HepG2 (cell line): Measurements from ENCODE around the gene ECM1. TPM values are rescaled to one million over a fixed set of nuclear protein-coding genes. Genes with fewer than 3 reads are reported as not detected.

Experiments used
- ADNP ChIP-seq: sonication (generic); formaldehyde crosslinking; IDR thresholded peaks from 2 replicates; pipeline ENCODE4 v1.4.0; 2020; ENCODE audit warnings: missing genetic modification reagents
- CREB1 ChIP-seq, 2 experiments: fragments of 450-650 bp in 1 of 2; IDR thresholded peaks; 2 replicates each; pipeline ENCODE4 v1.6.1; 2016 to 2017; ENCODE audit warnings: control low read depth in 1 of 2, mild to moderate bottlenecking in 1 of 2, missing compliant biosample characterization in 1 of 2, missing genetic modification characterization in 1 of 2
- FLYWCH1 ChIP-seq: sonication (generic); formaldehyde crosslinking; IDR thresholded peaks from 2 replicates; pipeline ENCODE4 v1.8.1; 2023; ENCODE audit warnings: mild to moderate bottlenecking, missing genetic modification reagents
- HNRNPK ChIP-seq: fragments of 200-400 bp; formaldehyde crosslinking; IDR thresholded peaks from 2 replicates; pipeline ENCODE4 v1.6.1; 2018; ENCODE audit warnings: low read length, low read depth, moderate library complexity, mild to moderate bottlenecking; ENCODE audit not compliant: poor library complexity, severe bottlenecking
- NFIB ChIP-seq: sonication (generic); formaldehyde crosslinking; IDR thresholded peaks from 2 replicates; pipeline ENCODE4 v1.9.0; 2021; ENCODE audit warnings: missing genetic modification reagents, mild to moderate bottlenecking, borderline replicate concordance
- SATB2 ChIP-seq: sonication (generic); formaldehyde crosslinking; IDR thresholded peaks from 2 replicates; pipeline ENCODE4 v1.5.0; 2020; ENCODE audit warnings: missing genetic modification reagents
- XBP1 ChIP-seq: sonication (generic); formaldehyde crosslinking; IDR thresholded peaks from 2 replicates; pipeline ENCODE4 v1.5.0; 2020; ENCODE audit warnings: missing genetic modification reagents
- ZBTB10 ChIP-seq: sonication (generic); formaldehyde crosslinking; IDR thresholded peaks from 2 replicates; pipeline ENCODE4 v1.4.0; 2020; ENCODE audit warnings: missing genetic modification reagents, borderline replicate concordance
- ZBTB8A ChIP-seq: sonication (generic); formaldehyde crosslinking; IDR thresholded peaks from 2 replicates; pipeline ENCODE4 v1.4.0; 2020; ENCODE audit warnings: mild to moderate bottlenecking, low read depth, missing genetic modification reagents, borderline replicate concordance
- polyA plus RNA-seq, 8 experiments: library from polyadenylated mRNA; depleted of rRNA in 3 of 8; stranded (reverse) in 7 of 8; unstranded in 1 of 8; fragments of >200 nt; fragmentation: Illumina TruSeq in 4 of 8; extraction: Trizol in 4 of 8; gene quantifications; 2 replicates each; pipeline versions ENCODE4 v1.2.1 to v1.2.3, GENCODE V29; 2011 to 2016; ENCODE audit warnings: low read depth in 4 of 8, missing spikeins in 1 of 8, mixed read lengths in 1 of 8; ENCODE audit not compliant: insufficient read depth in 1 of 8
- total RNA-seq, 5 experiments: library from RNA; depleted of rRNA; stranded (reverse); fragments of >200 nt; fragmentation: Illumina TruSeq; extraction: Trizol; gene quantifications; 2 replicates each; pipeline ENCODE4 v1.2.3, GENCODE V29; 2016; ENCODE audit warnings: low read depth in 1 of 5
- TF ChIP-seq, protein P1 (sequence below): sonication (generic); formaldehyde crosslinking; IDR thresholded peaks from 2 replicates; pipeline ENCODE4 v1.8.0; 2022; ENCODE audit warnings: mild to moderate bottlenecking, missing genetic modification reagents, moderate library complexity
- TF ChIP-seq, protein P2 (sequence below): sonication (generic); formaldehyde crosslinking; IDR thresholded peaks from 2 replicates; pipeline ENCODE4 v1.4.0; 2020; ENCODE audit warnings: missing genetic modification reagents
- TF ChIP-seq, protein P3 (sequence below): sonication (generic); formaldehyde crosslinking; IDR thresholded peaks from 2 replicates; pipeline ENCODE4 v1.5.1; 2020; ENCODE audit warnings: missing genetic modification reagents, mild to moderate bottlenecking, borderline replicate concordance

ECM1 gene
- total and polyA plus RNA-seq, 2 of the 13 experiments (the other 11 are each of a cell fraction or from before 2014, with no cell fraction given): 0.42 to 1.0 TPM

- TF ChIP-seq, protein P1, sequence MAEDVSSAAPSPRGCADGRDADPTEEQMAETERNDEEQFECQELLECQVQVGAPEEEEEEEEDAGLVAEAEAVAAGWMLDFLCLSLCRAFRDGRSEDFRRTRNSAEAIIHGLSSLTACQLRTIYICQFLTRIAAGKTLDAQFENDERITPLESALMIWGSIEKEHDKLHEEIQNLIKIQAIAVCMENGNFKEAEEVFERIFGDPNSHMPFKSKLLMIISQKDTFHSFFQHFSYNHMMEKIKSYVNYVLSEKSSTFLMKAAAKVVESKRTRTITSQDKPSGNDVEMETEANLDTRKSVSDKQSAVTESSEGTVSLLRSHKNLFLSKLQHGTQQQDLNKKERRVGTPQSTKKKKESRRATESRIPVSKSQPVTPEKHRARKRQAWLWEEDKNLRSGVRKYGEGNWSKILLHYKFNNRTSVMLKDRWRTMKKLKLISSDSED: no peak
- TF ChIP-seq XBP1 (CRISPR knock-in tag) (no peak), HNRNPK (no peak), ZBTB10 (CRISPR knock-in tag) (no peak), CREB1 (IDR thresholded peaks at IDR 0.05) (no peak), CREB1 (CRISPR knock-in tag; IDR thresholded peaks at IDR 0.05) (no peak), ZBTB8A (CRISPR knock-in tag) (no peak), FLYWCH1 (no peak), SATB2 (CRISPR knock-in tag) (no peak), NFIB (CRISPR knock-in tag) (no peak), ADNP (0 out of 2 replicates have a peak, but pooled peaks have one; percentile 28)
- TF ChIP-seq, protein P2, sequence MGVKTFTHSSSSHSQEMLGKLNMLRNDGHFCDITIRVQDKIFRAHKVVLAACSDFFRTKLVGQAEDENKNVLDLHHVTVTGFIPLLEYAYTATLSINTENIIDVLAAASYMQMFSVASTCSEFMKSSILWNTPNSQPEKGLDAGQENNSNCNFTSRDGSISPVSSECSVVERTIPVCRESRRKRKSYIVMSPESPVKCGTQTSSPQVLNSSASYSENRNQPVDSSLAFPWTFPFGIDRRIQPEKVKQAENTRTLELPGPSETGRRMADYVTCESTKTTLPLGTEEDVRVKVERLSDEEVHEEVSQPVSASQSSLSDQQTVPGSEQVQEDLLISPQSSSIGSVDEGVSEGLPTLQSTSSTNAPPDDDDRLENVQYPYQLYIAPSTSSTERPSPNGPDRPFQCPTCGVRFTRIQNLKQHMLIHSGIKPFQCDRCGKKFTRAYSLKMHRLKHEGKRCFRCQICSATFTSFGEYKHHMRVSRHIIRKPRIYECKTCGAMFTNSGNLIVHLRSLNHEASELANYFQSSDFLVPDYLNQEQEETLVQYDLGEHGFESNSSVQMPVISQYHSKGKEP (CRISPR knock-in tag): no peak
- TF ChIP-seq, protein P3, sequence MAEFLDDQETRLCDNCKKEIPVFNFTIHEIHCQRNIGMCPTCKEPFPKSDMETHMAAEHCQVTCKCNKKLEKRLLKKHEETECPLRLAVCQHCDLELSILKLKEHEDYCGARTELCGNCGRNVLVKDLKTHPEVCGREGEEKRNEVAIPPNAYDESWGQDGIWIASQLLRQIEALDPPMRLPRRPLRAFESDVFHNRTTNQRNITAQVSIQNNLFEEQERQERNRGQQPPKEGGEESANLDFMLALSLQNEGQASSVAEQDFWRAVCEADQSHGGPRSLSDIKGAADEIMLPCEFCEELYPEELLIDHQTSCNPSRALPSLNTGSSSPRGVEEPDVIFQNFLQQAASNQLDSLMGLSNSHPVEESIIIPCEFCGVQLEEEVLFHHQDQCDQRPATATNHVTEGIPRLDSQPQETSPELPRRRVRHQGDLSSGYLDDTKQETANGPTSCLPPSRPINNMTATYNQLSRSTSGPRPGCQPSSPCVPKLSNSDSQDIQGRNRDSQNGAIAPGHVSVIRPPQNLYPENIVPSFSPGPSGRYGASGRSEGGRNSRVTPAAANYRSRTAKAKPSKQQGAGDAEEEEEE (CRISPR knock-in tag): no peak
Observed at GRCh38 chr1:150537732-150538684, 30.1 kb downstream of the ECM1 start (continued).
